ENCODE results near the gene RIPOR3. TPM values are rescaled to one million over a fixed set of nuclear protein-coding genes. Genes with fewer than 3 reads are reported as not detected.

Gene RIPOR3
- total and polyA plus RNA-seq, 2 experiments from 2014 or later: 3.0 to 4.8 TPM

DNA sequence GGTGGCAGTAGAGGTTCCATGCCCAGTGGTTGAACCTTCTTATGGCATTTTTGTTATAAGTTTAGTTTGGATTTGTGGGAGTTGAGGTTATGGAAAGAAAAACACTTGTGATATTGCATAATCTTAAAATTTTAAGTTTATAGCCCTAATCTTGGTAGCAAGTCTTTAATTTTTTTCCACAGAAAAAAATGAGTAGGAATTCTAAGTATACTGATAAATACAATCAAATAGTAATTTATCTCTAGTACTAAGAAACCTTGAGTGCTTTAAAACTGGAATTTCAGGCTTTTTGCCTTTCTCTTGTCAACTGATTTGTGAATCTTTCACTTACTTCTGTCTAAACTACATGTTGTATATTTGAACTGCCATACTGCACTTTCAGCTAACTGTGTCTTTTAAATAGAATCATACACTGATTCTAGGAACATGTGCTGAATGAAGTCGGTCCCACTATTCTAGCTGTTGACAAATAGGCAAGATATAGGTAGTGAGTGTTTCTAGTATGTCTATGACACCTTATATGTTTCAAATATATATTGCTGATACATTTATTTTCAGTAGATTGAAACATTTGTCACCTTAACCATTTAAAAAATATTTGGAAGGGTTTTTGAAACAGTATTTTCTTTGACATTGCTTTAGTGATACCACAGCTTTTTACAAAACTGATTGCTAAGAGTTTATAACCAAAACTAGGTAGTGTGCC, 42.5 kb upstream of the RIPOR3 start:
- peak overlapping the region; percentile 95 for H3K27ac ChIP-seq
- TF ChIP-seq, protein P1, sequence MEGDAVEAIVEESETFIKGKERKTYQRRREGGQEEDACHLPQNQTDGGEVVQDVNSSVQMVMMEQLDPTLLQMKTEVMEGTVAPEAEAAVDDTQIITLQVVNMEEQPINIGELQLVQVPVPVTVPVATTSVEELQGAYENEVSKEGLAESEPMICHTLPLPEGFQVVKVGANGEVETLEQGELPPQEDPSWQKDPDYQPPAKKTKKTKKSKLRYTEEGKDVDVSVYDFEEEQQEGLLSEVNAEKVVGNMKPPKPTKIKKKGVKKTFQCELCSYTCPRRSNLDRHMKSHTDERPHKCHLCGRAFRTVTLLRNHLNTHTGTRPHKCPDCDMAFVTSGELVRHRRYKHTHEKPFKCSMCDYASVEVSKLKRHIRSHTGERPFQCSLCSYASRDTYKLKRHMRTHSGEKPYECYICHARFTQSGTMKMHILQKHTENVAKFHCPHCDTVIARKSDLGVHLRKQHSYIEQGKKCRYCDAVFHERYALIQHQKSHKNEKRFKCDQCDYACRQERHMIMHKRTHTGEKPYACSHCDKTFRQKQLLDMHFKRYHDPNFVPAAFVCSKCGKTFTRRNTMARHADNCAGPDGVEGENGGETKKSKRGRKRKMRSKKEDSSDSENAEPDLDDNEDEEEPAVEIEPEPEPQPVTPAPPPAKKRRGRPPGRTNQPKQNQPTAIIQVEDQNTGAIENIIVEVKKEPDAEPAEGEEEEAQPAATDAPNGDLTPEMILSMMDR (IDR thresholded peaks at IDR 0.05; ENCODE audit: low read depth, low read length): no peak
- peaks cover 6% of the 10 kb centered on the region for H3K36me3 ChIP-seq
- H3K4me1 ChIP-seq (ENCODE audit: low read depth): peaks cover 39% of the 10 kb centered on the region
- peak overlapping the region; percentile 67 for H3K4me3 ChIP-seq
- no peaks in the 10 kb centered on the region for H3K9me3 ChIP-seq (ENCODE audit: low read depth)
- no peak for DNase-seq (ENCODE audit: low read depth in 1 of 2, low spot score in 1 of 2)
- no peaks in the 10 kb centered on the region for H3K27me3 ChIP-seq

DNA sequence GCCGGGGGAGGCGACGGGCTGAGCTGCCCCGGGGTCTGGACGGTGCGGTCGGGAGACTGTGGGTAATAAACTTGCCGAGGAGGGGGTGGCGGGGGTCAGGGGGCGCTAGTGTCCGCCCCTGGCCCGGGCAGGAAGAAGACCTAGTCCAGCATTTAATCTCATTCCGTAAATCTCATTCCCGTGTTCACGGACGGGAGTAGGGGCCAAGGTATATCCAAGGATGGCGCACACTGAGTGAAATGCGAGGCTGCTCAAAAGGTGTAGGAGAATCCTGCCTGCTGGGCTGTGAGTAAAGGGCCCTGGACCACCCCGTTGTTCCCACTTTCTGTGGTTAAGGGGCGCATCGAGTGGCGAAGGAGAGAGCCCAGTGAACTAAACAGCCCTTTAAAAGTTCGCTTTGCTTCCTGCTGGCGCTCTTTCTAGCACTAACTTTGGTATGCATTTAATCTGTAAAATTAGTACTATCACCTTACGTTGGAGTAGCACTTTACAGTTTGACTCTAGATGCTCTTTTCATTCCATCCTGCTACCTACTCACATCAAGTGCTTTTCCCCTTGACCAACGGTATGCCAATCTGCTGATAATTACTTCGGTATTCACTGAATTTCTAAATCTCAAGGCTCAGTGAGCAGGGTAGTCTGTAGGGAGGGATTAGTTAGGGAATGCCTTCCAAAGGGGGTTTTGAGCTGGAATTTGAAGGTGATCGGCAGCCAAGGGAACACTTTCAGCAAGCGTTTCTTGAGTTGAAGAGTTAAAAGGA, 40.8 kb upstream of the RIPOR3 start:
- peak overlapping the region; percentile 95 for H3K27ac ChIP-seq
- peak in 1 of 2 donors; percentile 44 for DNase-seq (ENCODE audit: low read depth in 1 of 2, low spot score in 1 of 2)
- H3K9me3 ChIP-seq (ENCODE audit: low read depth): no peaks in the 10 kb centered on the region

DNA sequence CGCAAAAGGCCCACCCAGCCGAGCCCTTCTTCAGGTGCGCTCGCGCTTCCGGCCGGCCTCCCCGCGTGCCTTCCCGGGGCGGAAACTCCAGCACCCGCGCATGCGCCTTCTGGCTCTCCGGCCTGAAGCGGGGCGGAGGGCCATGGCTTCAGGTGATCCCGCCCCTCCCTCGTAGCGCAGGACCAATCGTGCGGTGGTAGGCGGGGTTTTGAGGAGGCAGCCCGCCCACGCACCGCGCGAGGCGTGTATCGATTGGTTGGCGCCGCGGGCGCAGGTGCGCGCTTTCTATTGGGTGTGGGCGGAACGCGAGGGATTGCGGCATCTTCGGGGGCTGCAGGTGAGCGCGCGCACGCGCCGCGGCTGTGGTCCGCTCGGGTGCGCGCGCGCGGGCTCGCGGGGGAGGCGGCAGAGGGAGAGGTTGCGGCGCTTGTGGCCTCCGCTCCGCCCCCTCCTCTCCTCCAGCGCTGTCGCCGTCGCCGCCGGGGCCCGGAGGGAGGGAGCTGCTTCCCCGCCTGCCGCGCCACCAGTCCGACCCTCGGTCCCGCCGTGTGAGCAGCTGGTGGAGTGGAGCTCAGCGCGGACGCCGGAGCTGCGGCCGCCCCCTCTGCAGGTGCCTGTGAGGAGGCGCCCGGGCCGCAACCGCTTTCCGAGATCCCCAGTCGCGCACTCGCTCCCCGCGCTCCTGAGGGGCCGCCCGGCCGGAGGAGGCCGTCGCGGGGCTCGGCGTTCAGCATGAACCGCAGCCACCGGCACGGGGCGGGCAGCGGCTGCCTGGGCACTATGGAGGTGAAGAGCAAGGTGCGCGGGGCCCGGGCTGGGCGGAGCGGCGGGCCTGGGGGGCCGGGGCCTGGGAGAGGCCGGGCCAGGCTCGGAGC, 40.0 kb upstream of the RIPOR3 start, which contains the start of gene PARD6B:
TSS of gene PARD6B (plus strand) at position 526 of the 875 bp plus-strand sequence. CDS start at position 733, 207 bp downstream.
- peak within 1 kb of the TSS; percentile 67 for H3K4me3 ChIP-seq
- peak; percentile 96 to 100 for DNase-seq (ENCODE audit: low read depth in 1 of 2, low spot score in 1 of 2)
- H3K9me3 ChIP-seq (ENCODE audit: low read depth): no peaks in the 10 kb centered on the region
- TF ChIP-seq, protein P1 (IDR thresholded peaks at IDR 0.05; ENCODE audit: low read depth, low read length): no peak
- peak within 1 kb of the TSS; percentile 95 for H3K27ac ChIP-seq
- no peaks in the 10 kb centered on the region for H3K27me3 ChIP-seq
- no peaks in the 10 kb centered on the region for H3K36me3 ChIP-seq
- H3K4me1 ChIP-seq (ENCODE audit: low read depth): peaks cover 39% of the 10 kb centered on the region

More for the DNA sequence above, 40.8 kb upstream of the RIPOR3 start:
- H3K4me3 ChIP-seq: peak overlapping the region; percentile 67
- TF ChIP-seq, protein P1 (IDR thresholded peaks at IDR 0.05; ENCODE audit: low read depth, low read length): no peak
- H3K36me3 ChIP-seq: no peaks in the 10 kb centered on the region
- peaks cover 31% of the 10 kb centered on the region for H3K4me1 ChIP-seq (ENCODE audit: low read depth)
- H3K27me3 ChIP-seq: no peaks in the 10 kb centered on the region

DNA sequence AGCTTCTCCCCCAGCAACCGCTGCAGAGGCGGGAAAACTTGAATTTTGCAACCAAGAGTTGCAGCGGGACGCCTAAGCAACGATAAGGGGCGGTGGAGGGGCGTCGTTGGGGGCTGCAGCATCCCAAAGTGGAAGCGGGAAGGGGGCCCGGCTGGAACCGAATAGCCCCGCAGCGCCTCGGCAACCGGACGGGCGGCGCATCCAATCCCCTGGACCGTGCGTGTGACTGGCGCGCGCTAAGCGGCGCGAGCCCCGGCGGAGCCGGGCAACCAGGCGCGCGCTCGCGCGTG, 39.4 kb upstream of the RIPOR3 start:
- no peaks in the 10 kb centered on the region for H3K36me3 ChIP-seq
- peak overlapping the region; percentile 87 for H3K27ac ChIP-seq
- peak overlapping the region; percentile 47 for H3K4me3 ChIP-seq
- DNase-seq (ENCODE audit: low read depth in 1 of 2, low spot score in 1 of 2): no peak
- H3K9me3 ChIP-seq (ENCODE audit: low read depth): no peaks in the 10 kb centered on the region
- H3K4me1 ChIP-seq (ENCODE audit: low read depth): peaks cover 40% of the 10 kb centered on the region
- no peaks in the 10 kb centered on the region for H3K27me3 ChIP-seq
- TF ChIP-seq, protein P1 (IDR thresholded peaks at IDR 0.05; ENCODE audit: low read depth, low read length): no peak

All from cardiac muscle cell (in vitro differentiated cells and primary cell).